Stimulated activated CD8-positive, alpha-beta memory T cell treated with anti-CD3 and anti-CD28 coated beads, Interleukin-7, amount 100 ng/mL, for 1 hour (primary cell): ENCODE data around the gene TMEM150A.
"Not testable (repeated sequence)": the region's sequence is repeated elsewhere in the genome, so short reads cannot be mapped to it uniquely, and the experiment has no call there.

Source experiments
- DNase-seq, 2 donors: peaks; one replicate each; pipeline ENCODE4 v3.0.0-alpha.2; 2020; ENCODE audit warnings: low read depth in 2 of 2

TMEM150A gene

GRCh38 chr2:85593023-85593422, 9.5 kb downstream of the TMEM150A start:
- DNase-seq, result no peak

GRCh38 chr2:85592299-85592698, 10.2 kb downstream of the TMEM150A start:
- not testable (repeated sequence) for DNase-seq

- no peak for DNase-seq
Measured at GRCh38 chr2:85591563-85591962, 10.9 kb downstream of the TMEM150A start.

GRCh38 chr2:85590950-85591349, 11.5 kb downstream of the TMEM150A start:
- no peak for DNase-seq

GRCh38 chr2:85589982-85590791, 12.3 kb downstream of the TMEM150A start:
- no peak for DNase-seq

- no peak for DNase-seq
Measured at GRCh38 chr2:85589181-85589580, 13.3 kb downstream of the TMEM150A start.

GRCh38 chr2:85588645-85589044, 13.9 kb downstream of the TMEM150A start:
- DNase-seq, result no peak

GRCh38 chr2:85588236-85588635, 14.3 kb downstream of the TMEM150A start:
- no peak for DNase-seq

GRCh38 chr2:85585781-85586105, 16.8 kb downstream of the TMEM150A start:
- DNase-seq, result no peak

GRCh38 chr2:85584857-85585780, 17.4 kb downstream of the TMEM150A start:
- no peak for DNase-seq

GRCh38 chr2:85584354-85584856, 18.1 kb downstream of the TMEM150A start, which contains the start of gene VAMP5:
Gene VAMP5, plus strand, starts transcription at chr2:85584431. Its CDS starts 60 bp downstream, at chr2:85584491.
- no peak for DNase-seq

GRCh38 chr2:85583667-85584353, 18.7 kb downstream of the TMEM150A start:
- no peak for DNase-seq

GRCh38 chr2:85582492-85582891, 20.0 kb downstream of the TMEM150A start:
- no peak for DNase-seq

GRCh38 chr2:85580206-85580605, 22.3 kb downstream of the TMEM150A start:
- DNase-seq, result no peak

GRCh38 chr2:85579266-85579935, 23.1 kb downstream of the TMEM150A start:
- DNase-seq, result no peak

GRCh38 chr2:85578243-85579180, 24.0 kb downstream of the TMEM150A start:
- DNase-seq, result no peak

GRCh38 chr2:85577386-85578242, 24.9 kb downstream of the TMEM150A start, which contains the start of gene VAMP8:
Gene VAMP8, plus strand, starts transcription at chr2:85577586. Its CDS starts 61 bp downstream, at chr2:85577647.
- peak; percentile 16 to 41 for DNase-seq

GRCh38 chr2:85577063-85577385, 25.5 kb downstream of the TMEM150A start:
- DNase-seq, result no peak

GRCh38 chr2:85575739-85576138, 26.8 kb downstream of the TMEM150A start:
- DNase-seq, result no peak
